ENCODE measurements around the gene TOP2B.

The TOP2B gene

GRCh38 chr3:25619382-25619781 lies 45.3 kb downstream of the TOP2B start:
- DNase-seq (ENCODE audit: low read depth in 3 of 3, low spot score in 1 of 3): no peak

- no peak for DNase-seq (ENCODE audit: low read depth in 3 of 3, low spot score in 1 of 3)
These were observed 46.7 kb downstream of the TOP2B start for GRCh38 chr3:25618028-25618427.

- no peak for DNase-seq (ENCODE audit: low read depth in 3 of 3, low spot score in 1 of 3)
These were observed 53.5 kb downstream of the TOP2B start for GRCh38 chr3:25611193-25611592.

- DNase-seq (ENCODE audit: low read depth in 3 of 3, low spot score in 1 of 3): no peak
These were observed 53.9 kb downstream of the TOP2B start for GRCh38 chr3:25610779-25611178.

- no peak for DNase-seq (ENCODE audit: low read depth in 3 of 3, low spot score in 1 of 3)
These were observed 54.5 kb downstream of the TOP2B start for GRCh38 chr3:25610167-25610566.

- DNase-seq (ENCODE audit: low read depth in 3 of 3, low spot score in 1 of 3): no peak
These were observed 60.5 kb downstream of the TOP2B start for GRCh38 chr3:25604107-25604805.

- no peak for DNase-seq (ENCODE audit: low read depth in 3 of 3, low spot score in 1 of 3)
These were observed 61.0 kb downstream of the TOP2B start for GRCh38 chr3:25603703-25604102.

- DNase-seq (ENCODE audit: low read depth in 3 of 3, low spot score in 1 of 3): no peak
These were observed 67.1 kb downstream of the TOP2B start for GRCh38 chr3:25597535-25598101.

- DNase-seq (ENCODE audit: low read depth in 3 of 3, low spot score in 1 of 3): no peak
These were observed 70.7 kb downstream of the TOP2B start for GRCh38 chr3:25594007-25594502.

- no peak for DNase-seq (ENCODE audit: low read depth in 3 of 3, low spot score in 1 of 3)
These were observed 71.7 kb downstream of the TOP2B start for GRCh38 chr3:25593001-25593400.

GRCh38 chr3:25592510-25592968 lies 72.2 kb downstream of the TOP2B start:
- no peak for DNase-seq (ENCODE audit: low read depth in 3 of 3, low spot score in 1 of 3)

GRCh38 chr3:25589783-25590258 lies 74.9 kb downstream of the TOP2B start:
- no peak for DNase-seq (ENCODE audit: low read depth in 3 of 3, low spot score in 1 of 3)

- DNase-seq (ENCODE audit: low read depth in 3 of 3, low spot score in 1 of 3): no peak
These were observed 75.5 kb downstream of the TOP2B start for GRCh38 chr3:25589104-25589782.

GRCh38 chr3:25588441-25589103 lies 76.1 kb downstream of the TOP2B start:
- DNase-seq (ENCODE audit: low read depth in 3 of 3, low spot score in 1 of 3): no peak

GRCh38 chr3:25587975-25588374 lies 76.7 kb downstream of the TOP2B start:
- DNase-seq (ENCODE audit: low read depth in 3 of 3, low spot score in 1 of 3): no peak

GRCh38 chr3:25587526-25587925 lies 77.2 kb downstream of the TOP2B start:
- DNase-seq (ENCODE audit: low read depth in 3 of 3, low spot score in 1 of 3): no peak

- no peak for DNase-seq (ENCODE audit: low read depth in 3 of 3, low spot score in 1 of 3)
These were observed 77.6 kb downstream of the TOP2B start for GRCh38 chr3:25587094-25587493.

- no peak for DNase-seq (ENCODE audit: low read depth in 3 of 3, low spot score in 1 of 3)
These were observed 78.2 kb downstream of the TOP2B start for GRCh38 chr3:25586553-25586952.

- no peak for DNase-seq (ENCODE audit: low read depth in 3 of 3, low spot score in 1 of 3)
These were observed 78.6 kb downstream of the TOP2B start for GRCh38 chr3:25586167-25586505.

- DNase-seq (ENCODE audit: low read depth in 3 of 3, low spot score in 1 of 3): no peak
These were observed 79.1 kb downstream of the TOP2B start for GRCh38 chr3:25585361-25586166.

All from stimulated activated CD4-positive, alpha-beta T cell treated with anti-CD3 and anti-CD28 coated beads, TNF-alpha, amount 100 ng/mL, for 1 hour (primary cell).